Heart left ventricle (tissue), 13 donors: ENCODE data around the gene MICAL2.

Experiments
- POLR2A ChIP-seq, 2 donors: fragments of 450-650 bp; IDR thresholded peaks; one replicate each; pipeline ENCODE4 v1.6.1; 2017; ENCODE audit warnings: antibody characterized with exemption in 2 of 2, mild to moderate bottlenecking in 2 of 2, moderate library complexity in 2 of 2
- TF ChIP-seq, protein P1 (sequence below), 12 donors: fragments of 200-600 bp; sonication (generic) in 4 of 12; IDR thresholded peaks; one replicate each; pipeline versions ENCODE4 v1.5.0 to v1.8.0; 2018 to 2022; ENCODE audit warnings: antibody characterized with exemption in 12 of 12, mild to moderate bottlenecking in 5 of 12
- donor health status: ischemic (EF 13 %, LVEDD 7.1; RV severe dilation, severe dysfunction).
- donor health status: DM: no; HTN: yes; CAD: no.
- donor health status: DM: no; HTN: no; CAD: no.
- donor health status: ischemic (EF 25% LVEDD 6.9; RV normal size, moderate dysfunction).
- donor health status: ischemic (EF 25% LVEDD 5.7; RV mildly dilated, moderate dysfunction).
- donor health status: ischemic (EF 35%, LVEDD 5.7; RV mildly dilated, moderate dysfunction).
- donor health status: nonischemic (EF 11% LVEDD 7.7; RV severe dilation, severe dysfunction).
- donor health status: DM: yes; HTN: yes; CAD: no.
- donor health status: PGD.
- donor health status: ischemic (EF 29% LVEDD 5.4; RV normal size, mild dysfunction).
- donor health status: nonischemic (EF 23%, LVEDD 6.1; RV moderate dilation, normal function).

DNA sequence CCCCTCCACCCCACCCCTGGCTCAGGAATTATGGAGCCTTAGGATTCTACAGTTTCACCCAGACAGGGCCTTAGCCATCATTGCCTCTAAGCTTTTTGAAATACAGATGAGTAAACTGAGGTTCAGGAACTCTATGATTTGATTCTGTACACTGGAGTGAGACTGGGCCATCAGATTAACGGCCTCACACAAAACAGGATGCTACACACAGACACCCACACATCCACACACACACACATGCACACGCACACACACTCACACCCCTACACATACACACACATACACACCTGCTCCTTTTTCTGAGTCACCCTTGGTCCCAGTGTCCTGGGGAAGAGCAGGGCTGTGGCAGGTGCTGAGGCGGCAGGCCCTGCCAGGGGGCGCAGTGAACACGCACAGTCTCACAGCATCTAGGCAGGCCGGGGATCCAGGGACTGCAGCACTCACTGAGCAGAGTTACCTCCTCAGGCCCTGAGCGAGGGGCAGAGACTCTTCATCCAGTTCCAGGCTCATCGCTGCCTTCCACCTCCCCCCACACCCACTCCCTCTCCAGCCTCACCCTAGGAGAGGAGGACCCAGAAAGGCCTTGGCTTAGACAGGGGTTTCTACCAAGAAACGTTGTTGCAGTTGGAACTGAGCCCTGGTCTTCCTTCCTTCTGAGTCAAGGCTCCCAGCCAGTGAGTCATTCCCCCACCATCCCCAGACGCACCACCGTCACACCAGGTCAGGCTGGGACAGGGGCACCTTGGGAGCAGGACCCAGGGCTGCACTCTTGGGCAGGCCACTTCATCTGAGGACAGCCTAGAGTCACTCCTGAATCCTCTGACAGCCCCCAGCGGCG lies 177.2 kb downstream of the MICAL2 start:
- TF ChIP-seq, protein P1, sequence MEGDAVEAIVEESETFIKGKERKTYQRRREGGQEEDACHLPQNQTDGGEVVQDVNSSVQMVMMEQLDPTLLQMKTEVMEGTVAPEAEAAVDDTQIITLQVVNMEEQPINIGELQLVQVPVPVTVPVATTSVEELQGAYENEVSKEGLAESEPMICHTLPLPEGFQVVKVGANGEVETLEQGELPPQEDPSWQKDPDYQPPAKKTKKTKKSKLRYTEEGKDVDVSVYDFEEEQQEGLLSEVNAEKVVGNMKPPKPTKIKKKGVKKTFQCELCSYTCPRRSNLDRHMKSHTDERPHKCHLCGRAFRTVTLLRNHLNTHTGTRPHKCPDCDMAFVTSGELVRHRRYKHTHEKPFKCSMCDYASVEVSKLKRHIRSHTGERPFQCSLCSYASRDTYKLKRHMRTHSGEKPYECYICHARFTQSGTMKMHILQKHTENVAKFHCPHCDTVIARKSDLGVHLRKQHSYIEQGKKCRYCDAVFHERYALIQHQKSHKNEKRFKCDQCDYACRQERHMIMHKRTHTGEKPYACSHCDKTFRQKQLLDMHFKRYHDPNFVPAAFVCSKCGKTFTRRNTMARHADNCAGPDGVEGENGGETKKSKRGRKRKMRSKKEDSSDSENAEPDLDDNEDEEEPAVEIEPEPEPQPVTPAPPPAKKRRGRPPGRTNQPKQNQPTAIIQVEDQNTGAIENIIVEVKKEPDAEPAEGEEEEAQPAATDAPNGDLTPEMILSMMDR (IDR thresholded peaks at IDR 0.05) = peak in 4 of 12 donors; percentile 16 to 32 (median 22)
- no peak for TF ChIP-seq POLR2A (IDR thresholded peaks at IDR 0.05)
